Hematopoietic multipotent progenitor cell treated with erythropoietin and hydrocortisone succinate and interleukin-3 and kit ligand, for 17 days (in vitro differentiated cells): ENCODE data around the gene QKI.
A peak's percentile ranks its signal among the peaks of the same experiment; 100 is the strongest.
"Not testable (repeated sequence)": the region's sequence is repeated elsewhere in the genome, so short reads cannot be mapped to it uniquely, and the experiment has no call there.

Experiments used
- DNase-seq: peaks from one replicate; pipeline ENCODE4 v3.0.0-alpha.2; 2015; ENCODE audit warnings: low spot score

Gene QKI

GRCh38 chr6:163442336-163442735 is 27.8 kb downstream of the QKI start:
- DNase-seq = no peak

DNA sequence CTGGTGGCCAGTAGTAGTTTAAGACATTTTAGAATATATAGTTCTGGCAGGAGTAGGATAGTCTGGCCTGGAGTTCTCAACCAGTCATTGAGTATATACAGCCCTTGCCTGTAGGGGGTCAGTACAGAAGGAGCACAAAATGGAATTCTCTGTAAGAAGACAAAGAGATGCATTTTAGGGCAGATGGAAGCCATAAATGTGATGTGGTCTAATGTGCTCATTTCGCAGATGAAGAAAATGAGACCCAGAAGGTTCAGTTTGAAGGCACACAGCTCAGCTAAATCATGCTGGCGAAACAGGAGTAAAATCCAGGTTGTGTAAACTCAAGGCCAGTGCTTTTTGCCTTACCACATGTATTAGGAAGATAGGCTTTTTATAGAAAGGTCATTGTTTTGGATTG is 29.6 kb downstream of the QKI start:
- DNase-seq = no peak

DNA sequence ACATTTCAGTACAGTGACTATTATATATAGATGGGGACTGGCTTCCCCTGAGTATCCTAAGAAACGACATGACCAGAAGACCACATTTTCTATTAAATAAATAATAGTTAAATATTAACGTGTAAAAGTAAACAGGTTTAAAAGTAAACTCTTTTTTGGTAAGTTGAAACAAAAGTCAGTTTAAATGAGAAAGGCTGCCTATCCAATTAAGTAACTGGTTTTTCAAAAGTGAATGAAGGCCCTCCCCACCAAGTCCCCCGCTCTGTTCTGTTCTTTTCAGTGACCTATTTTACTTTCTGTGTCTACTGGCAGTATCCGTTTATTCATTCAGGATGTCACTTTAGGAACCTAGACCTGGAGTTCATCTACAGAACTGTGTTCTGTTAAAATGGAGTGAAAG is 32.0 kb downstream of the QKI start:
- DNase-seq = no peak

- no peak for DNase-seq
Measured at GRCh38 chr6:163449076-163449475, 34.6 kb downstream of the QKI start.

DNA sequence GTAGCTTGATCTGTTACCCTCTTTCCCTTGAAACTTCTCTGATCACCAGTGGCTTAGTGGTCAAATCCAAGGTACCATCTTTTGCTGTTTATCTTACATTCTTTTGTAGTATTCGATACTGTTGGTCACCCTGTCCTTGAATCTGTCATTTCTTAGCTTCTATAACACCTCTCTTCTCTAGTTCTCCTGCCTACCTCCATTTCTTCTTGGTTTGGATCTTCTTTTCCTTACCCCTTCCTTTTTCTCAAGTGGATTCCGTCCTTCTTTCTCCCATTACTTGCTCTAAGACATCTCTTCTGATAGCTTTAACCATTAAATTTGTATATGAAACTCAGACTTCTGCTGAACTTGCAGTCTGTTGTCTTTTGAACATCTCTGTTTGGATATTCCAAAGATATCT is 39.9 kb downstream of the QKI start:
- DNase-seq = no peak

- no peak for DNase-seq
Measured at GRCh38 chr6:163455552-163455951, 41.0 kb downstream of the QKI start.

- DNase-seq = no peak
Measured at GRCh38 chr6:163457637-163458561, 43.4 kb downstream of the QKI start.

- no peak for DNase-seq
Measured at GRCh38 chr6:163459007-163459406, 44.5 kb downstream of the QKI start.

GRCh38 chr6:163459536-163459935 is 45.0 kb downstream of the QKI start:
- peak; percentile 10 for DNase-seq

DNA sequence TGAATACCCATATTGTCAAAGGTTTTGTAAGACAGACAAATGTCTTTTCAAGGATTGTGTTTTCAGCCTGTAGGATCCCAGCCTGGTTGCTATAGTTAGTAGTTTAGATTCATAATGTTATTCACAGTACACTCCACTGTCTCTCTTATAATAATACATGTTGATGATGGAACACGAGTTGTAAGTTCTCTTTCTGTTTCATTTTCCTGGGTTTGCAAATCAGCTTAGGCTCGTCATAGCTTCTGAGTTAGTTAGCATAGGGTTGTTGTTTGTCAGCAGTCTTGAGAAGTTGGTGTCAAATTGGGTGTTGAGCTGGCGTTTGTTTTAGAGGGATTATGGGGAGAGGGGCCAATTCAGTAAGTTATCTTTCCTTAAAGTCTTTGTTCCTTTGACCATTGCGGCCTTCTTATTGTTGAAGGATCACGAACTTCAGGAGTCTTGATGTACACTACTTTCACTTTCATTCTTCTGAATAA is 45.8 kb downstream of the QKI start:
- peak; percentile 67 for DNase-seq

- no peak for DNase-seq
Measured at GRCh38 chr6:163461696-163462095, 47.2 kb downstream of the QKI start.

DNA sequence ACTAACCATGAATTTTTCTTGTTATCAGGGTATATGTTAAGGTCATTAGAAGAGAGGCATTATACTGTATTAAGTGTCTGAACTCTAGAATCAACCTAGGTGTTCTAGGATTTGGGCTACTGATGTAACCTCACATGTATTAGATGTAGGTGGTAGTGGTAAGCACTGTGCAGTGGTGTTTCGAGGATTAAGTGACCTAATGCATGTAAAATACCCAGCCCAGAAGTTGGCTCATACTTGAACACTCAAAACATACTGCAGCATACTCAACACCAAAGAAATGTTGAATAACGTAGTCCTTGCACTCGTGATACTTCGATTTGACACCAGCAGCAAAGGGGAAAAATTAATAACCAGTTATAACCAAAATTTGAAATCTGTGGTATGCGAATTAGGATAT is 48.7 kb downstream of the QKI start:
- DNase-seq = no peak

- DNase-seq = no peak
Measured at GRCh38 chr6:163463795-163464194, 49.3 kb downstream of the QKI start.

GRCh38 chr6:163466839-163467390 is 52.4 kb downstream of the QKI start:
- DNase-seq = no peak

GRCh38 chr6:163468738-163469137 is 54.2 kb downstream of the QKI start:
- no peak for DNase-seq

DNA sequence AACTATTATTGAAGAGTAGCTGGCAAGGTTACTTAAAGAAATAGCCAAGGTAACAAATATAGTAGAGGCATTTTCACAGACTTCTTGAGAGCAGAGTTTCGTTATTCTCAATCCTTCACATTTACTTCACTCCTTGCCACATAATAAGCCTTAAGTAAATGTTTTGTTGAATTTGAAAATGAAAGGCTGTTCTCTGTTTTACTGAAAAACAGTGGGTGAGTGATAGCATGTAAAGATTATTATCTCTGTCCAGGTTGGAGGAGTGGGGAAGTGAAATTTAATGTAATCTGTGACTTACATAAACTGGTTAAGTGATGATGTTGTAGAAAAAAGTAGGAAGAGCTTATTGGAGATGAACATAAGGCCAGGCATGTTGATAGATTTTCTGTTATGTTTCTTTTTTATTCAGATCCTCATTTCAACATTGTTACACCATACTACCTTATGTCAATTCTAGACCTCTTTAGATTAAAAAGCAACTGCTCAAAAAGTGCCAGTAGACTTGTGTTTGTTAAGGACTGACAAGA is 55.0 kb downstream of the QKI start:
- no peak for DNase-seq

- DNase-seq = no peak
Measured at GRCh38 chr6:163470611-163471010, 56.1 kb downstream of the QKI start.

- no peak for DNase-seq
Measured at GRCh38 chr6:163474581-163474980, 60.1 kb downstream of the QKI start.

- not testable (repeated sequence) for DNase-seq
Measured at GRCh38 chr6:163476946-163477345, 62.4 kb downstream of the QKI start.

DNA sequence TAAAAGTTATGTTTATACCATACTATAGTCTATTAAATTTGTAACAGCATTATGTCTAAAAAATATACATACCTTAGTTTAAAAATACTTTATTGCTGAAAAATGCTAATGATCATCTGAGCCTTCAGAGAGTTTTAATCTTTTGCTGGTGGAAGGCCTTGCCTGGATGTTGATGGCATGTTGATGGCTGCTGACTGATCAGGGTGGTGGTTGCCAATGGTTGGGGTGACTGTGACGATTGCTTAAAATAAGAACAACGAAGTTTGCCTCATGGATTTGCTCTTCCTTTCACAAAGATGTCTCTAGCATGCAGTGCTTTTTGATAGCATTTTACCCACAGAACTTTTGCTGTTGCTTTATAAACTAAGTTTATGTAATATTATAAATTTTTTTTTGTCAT is 68.6 kb downstream of the QKI start:
- no peak for DNase-seq

GRCh38 chr6:163485388-163485851 is 70.9 kb downstream of the QKI start:
- DNase-seq = no peak

GRCh38 chr6:163486821-163487220 is 72.3 kb downstream of the QKI start:
- DNase-seq = no peak

DNA sequence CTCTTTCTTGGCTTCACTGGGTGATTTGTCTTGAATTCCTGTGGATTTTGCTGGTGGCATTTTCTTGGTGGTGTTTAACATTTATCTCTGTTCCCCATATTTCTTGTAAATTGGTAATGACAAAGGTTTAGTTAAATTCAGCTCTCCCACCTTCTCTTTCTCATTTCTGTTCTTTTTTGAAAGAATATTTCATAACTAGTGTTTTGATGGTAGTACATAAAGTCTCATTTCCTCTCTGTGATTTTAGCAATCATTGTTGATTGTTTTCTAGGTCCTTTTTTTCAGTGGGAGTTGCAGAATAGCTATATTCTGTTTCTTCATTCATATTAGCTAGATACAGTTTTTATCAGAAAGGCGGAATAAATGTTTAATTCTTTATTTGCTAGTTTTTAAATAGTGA is 73.1 kb downstream of the QKI start:
- DNase-seq = no peak
